GM12875 (cell line): ENCODE measurements around the gene EXOSC7.

Source experiments
- H3K4me3 ChIP-seq: one replicate; pipeline ENCODE4 v1.5.1; 2011; ENCODE audit warnings: low read depth, low read length, control low read depth
- TF ChIP-seq, protein P1 (sequence below): IDR thresholded peaks from 2 replicates; pipeline ENCODE4 v1.5.1; 2011; ENCODE audit warnings: low read depth, mild to moderate bottlenecking, control low read depth, inconsistent platforms, low read length, moderate library complexity, borderline replicate concordance; ENCODE audit not compliant: insufficient read depth

The EXOSC7 gene

GRCh38 chr3:45002139-45002660 is 26.2 kb downstream of the EXOSC7 start:
- TF ChIP-seq, protein P1, sequence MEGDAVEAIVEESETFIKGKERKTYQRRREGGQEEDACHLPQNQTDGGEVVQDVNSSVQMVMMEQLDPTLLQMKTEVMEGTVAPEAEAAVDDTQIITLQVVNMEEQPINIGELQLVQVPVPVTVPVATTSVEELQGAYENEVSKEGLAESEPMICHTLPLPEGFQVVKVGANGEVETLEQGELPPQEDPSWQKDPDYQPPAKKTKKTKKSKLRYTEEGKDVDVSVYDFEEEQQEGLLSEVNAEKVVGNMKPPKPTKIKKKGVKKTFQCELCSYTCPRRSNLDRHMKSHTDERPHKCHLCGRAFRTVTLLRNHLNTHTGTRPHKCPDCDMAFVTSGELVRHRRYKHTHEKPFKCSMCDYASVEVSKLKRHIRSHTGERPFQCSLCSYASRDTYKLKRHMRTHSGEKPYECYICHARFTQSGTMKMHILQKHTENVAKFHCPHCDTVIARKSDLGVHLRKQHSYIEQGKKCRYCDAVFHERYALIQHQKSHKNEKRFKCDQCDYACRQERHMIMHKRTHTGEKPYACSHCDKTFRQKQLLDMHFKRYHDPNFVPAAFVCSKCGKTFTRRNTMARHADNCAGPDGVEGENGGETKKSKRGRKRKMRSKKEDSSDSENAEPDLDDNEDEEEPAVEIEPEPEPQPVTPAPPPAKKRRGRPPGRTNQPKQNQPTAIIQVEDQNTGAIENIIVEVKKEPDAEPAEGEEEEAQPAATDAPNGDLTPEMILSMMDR: no peak
- H3K4me3 ChIP-seq: no peak overlapping the region

- no peak overlapping the region for H3K4me3 ChIP-seq
- TF ChIP-seq, protein P1: no peak
These were observed 26.7 kb downstream of the EXOSC7 start for GRCh38 chr3:45002720-45003119.

- H3K4me3 ChIP-seq: no peak overlapping the region
- TF ChIP-seq, protein P1: no peak
These were observed 27.4 kb downstream of the EXOSC7 start for GRCh38 chr3:45003406-45003805.

GRCh38 chr3:45003859-45004258 is 27.8 kb downstream of the EXOSC7 start:
- TF ChIP-seq, protein P1: no peak
- no peak overlapping the region for H3K4me3 ChIP-seq

GRCh38 chr3:45007091-45007490 is 31.0 kb downstream of the EXOSC7 start:
- H3K4me3 ChIP-seq: no peak overlapping the region
- TF ChIP-seq, protein P1: no peak

DNA sequence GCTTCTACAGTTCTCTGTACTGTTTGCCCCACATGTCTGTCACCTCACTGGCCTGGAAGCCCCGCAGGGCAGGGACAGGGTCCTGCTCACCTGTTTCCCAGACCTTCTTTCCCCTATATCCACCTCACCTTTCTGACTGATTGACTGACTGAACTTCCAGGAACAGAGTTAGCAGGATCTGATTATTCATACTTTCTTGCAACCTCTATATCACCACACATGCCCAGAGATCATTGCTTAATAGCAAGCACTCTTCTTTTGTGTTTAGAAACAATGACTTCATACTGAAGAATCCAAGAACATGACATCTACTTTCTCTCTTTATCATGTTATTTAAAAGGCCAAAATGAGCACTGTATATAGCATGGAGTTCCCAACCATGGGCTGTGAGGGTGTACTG is 32.1 kb downstream of the EXOSC7 start:
- H3K4me3 ChIP-seq: no peak overlapping the region
- TF ChIP-seq, protein P1: no peak

GRCh38 chr3:45009868-45010267 is 33.8 kb downstream of the EXOSC7 start:
- TF ChIP-seq, protein P1: no peak
- no peak overlapping the region for H3K4me3 ChIP-seq
